Stimulated activated CD8-positive, alpha-beta memory T cell treated with anti-CD3 and anti-CD28 coated beads, Interleukin-4, amount 100 ng/mL, for 24 hours (primary cell): Measurements from ENCODE around the gene DYRK1B.
"Not testable (repeated sequence)": the region's sequence is repeated elsewhere in the genome, so short reads cannot be mapped to it uniquely, and the experiment has no call there.

ENCODE experiments used
- DNase-seq: peaks from one replicate; pipeline ENCODE4 v3.0.0-alpha.2; 2020; ENCODE audit warnings: low read depth

DYRK1B gene

GRCh38 chr19:39809368-39809767 is 24.6 kb downstream of the DYRK1B start:
- no peak for DNase-seq

DNA sequence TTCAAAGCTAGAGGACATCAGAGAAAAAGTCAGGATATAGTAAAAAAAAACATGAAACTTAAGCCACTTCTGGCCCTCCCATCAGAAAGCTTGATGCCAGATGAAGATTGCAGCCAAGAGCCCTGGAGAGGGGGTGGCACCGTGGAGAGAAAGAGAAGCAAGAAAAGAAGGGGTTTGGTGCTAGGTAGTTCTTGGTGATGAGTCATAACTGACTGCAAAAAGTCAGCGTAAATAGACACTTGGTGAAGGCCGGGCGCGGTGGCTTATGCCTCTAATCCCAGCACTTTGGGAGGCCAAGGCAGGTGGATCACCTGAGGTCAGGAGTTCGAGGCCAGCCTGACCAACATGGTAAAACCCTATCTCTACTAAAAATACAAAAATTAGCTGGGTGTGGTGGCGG is 25.3 kb downstream of the DYRK1B start:
- not testable (repeated sequence) for DNase-seq

- DNase-seq = no peak
Observed at GRCh38 chr19:39807846-39808364, 26.1 kb downstream of the DYRK1B start.

DNA sequence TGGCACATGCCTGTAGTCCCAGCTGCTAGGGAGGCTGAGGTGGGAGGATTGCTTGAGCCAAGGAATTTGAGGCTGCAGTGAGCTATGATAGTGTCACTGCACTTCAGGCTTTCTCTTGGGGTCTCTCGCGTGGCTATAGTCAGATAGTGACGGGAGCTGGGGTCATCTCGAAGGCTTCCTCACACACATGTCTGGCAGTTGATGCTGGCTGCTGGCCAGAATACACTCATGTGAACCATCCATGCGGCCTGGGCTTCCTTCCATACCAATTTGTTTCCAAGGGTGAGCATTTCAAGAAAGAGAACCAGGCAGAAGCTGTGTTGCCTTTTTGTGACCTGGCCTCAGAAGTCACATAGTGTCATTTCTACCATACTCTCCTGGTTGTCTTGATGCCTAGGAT is 28.9 kb downstream of the DYRK1B start:
- DNase-seq = no peak

- DNase-seq = no peak
Observed at GRCh38 chr19:39802958-39803357, 31.0 kb downstream of the DYRK1B start.

DNA sequence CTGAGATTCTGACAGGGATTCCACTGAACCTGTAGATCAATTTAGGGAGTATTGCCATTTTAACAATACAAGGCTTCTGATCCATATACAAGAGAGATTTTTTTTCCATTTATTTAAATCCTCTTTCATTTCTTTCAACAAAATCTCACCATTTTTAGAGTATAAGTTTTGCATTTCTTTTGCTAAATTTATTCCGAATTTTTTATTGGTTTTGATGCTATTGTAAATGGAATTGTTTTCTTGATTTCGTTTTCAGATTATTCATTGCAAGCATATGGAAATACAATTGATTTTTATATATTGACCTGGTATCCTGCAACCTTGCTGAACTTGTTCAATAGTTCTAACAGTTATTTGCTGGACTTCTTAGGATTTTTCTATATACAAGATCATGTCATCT is 36.9 kb downstream of the DYRK1B start:
- no peak for DNase-seq

GRCh38 chr19:39796000-39796498 is 37.9 kb downstream of the DYRK1B start:
- DNase-seq = no peak

- no peak for DNase-seq
Observed at GRCh38 chr19:39795001-39795400, 39.0 kb downstream of the DYRK1B start.

DNA sequence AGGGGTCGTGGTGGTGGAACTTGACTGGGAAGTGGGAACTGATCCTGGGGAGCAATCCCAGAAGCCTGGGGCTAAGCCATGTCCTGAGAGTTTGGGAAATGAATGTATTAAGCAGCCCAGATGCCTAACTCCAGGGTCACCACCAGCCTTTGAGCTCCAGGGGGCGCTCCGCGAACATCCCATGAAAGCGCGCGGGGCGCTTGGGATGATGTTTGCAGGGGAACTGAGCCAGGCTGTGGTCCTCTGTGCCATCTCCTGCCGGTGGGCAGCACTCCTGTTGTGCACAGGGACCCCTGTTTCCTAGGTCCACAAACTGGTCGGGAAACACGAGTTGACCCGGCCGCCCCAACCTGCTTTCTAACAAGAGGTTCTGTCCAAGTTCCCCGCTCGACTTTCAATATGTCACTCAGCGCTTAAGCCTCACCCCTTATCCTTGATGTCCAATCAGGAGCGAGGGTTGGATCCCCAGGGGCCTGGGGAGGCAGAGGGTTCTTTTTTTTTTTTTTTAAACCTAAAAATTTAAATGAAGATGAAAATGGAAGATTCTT is 40.9 kb downstream of the DYRK1B start:
- DNase-seq = peak; percentile 60

DNA sequence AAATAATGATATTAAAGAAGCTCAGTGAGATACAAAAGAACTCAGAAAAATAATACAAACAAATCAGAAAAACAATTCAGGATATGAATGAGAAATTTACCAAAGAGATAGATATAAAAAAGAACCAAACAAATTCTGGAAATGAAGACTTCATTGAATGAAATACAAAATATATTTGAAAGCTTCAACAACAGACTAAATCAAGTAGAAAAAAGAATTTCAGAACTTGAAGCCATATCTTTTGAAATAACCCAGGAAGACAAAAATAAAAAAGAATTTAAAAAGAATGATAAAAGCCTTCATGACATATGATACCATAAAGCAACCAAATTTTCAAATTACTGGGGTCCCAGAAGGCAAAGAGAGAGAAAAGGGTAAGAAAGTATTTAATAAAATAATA is 45.7 kb downstream of the DYRK1B start:
- DNase-seq = no peak

GRCh38 chr19:39780894-39781293 is 53.1 kb downstream of the DYRK1B start:
- no peak for DNase-seq

- DNase-seq = no peak
Observed at GRCh38 chr19:39778763-39779162, 55.2 kb downstream of the DYRK1B start, which contains the start of gene LEUTX. LEUTX (plus strand) TSS chr19:39778854; CDS start chr19:39778921, 67 bp downstream.
